Naive thymus-derived CD8-positive, alpha-beta T cell (primary cell): ENCODE results near the gene ZFP36L1. TPM values are rescaled to one million over a fixed set of nuclear protein-coding genes. Genes with fewer than 3 reads are reported as not detected.

ENCODE experiments used
- ATAC-seq, 2 donors: fragments of 150-1000 bp; cut with Tn5 transposase in 1 of 2; sonication (Bioruptor Pico), chemical (Tn5 transposase) in 1 of 2; 1 replicate in 1 of 2; 2 replicates in 1 of 2; pipeline ENCODE4 v1.10.0; 2021; ENCODE audit warnings: mild to moderate bottlenecking in 2 of 2, moderate library complexity in 2 of 2
- POLR2A ChIA-PET: fragments of 350-600 bp; sonication (Branson Sonifier 250); formaldehyde crosslinking; loops from one replicate; lab custom pipeline; 2021; ENCODE audit warnings: antibody characterized with exemption; lab: Charles Lee
- DNase-seq, 10 donors: peaks; one replicate each; pipeline versions ENCODE4 v3.0.0 to v3.0.0-alpha.2; 2020 to 2022
- H3K27ac Mint-ChIP-seq, 10 donors: one replicate each; pipeline ENCODE4 v1.8.0; 2020 to 2022; ENCODE audit warnings: mild to moderate bottlenecking in 10 of 10, mixed read lengths in 10 of 10, moderate library complexity in 4 of 10, inconsistent platforms in 1 of 10
- H3K27me3 Mint-ChIP-seq, 5 donors: one replicate each; pipeline ENCODE4 v1.8.0; 2021 to 2022; ENCODE audit warnings: mixed read lengths in 5 of 5
- H3K36me3 Mint-ChIP-seq, 3 donors: one replicate each; pipeline ENCODE4 v1.8.0; 2020 to 2022; ENCODE audit warnings: mixed read lengths in 3 of 3, mild to moderate bottlenecking in 2 of 3, inconsistent platforms in 1 of 3
- H3K4me1 Mint-ChIP-seq, 4 donors: one replicate each; pipeline ENCODE4 v1.8.0; 2021 to 2022; ENCODE audit warnings: mixed read lengths in 4 of 4
- H3K4me3 Mint-ChIP-seq, 10 donors: one replicate each; pipeline ENCODE4 v1.8.0; 2020 to 2022; ENCODE audit warnings: mild to moderate bottlenecking in 10 of 10, mixed read lengths in 10 of 10, moderate library complexity in 6 of 10, inconsistent platforms in 1 of 10
- H3K9me3 Mint-ChIP-seq, 9 donors: one replicate each; pipeline ENCODE4 v1.8.0; 2020 to 2022; ENCODE audit warnings: mixed read lengths in 9 of 9, mild to moderate bottlenecking in 3 of 9, inconsistent platforms in 1 of 9, moderate library complexity in 1 of 9
- polyA plus RNA-seq, 3 donors: library from polyadenylated mRNA; unstranded; fragments of 300-500 nt; fragmentation: Illumina TruSeq; gene quantifications; one replicate each; pipeline ENCODE4 v1.2.3, GENCODE V29; 2021
- total RNA-seq, 8 experiments: library from RNA in 2 of 8; stranded (reverse) in 2 of 8; gene quantifications; one replicate each; pipeline ENCODE4 v1.2.3 and lab custom pipeline; 2021 to 2026

ZFP36L1 gene
- total and polyA plus RNA-seq, 5 experiments from 2014 or later: 122 to 222 (median 142) TPM

DNA sequence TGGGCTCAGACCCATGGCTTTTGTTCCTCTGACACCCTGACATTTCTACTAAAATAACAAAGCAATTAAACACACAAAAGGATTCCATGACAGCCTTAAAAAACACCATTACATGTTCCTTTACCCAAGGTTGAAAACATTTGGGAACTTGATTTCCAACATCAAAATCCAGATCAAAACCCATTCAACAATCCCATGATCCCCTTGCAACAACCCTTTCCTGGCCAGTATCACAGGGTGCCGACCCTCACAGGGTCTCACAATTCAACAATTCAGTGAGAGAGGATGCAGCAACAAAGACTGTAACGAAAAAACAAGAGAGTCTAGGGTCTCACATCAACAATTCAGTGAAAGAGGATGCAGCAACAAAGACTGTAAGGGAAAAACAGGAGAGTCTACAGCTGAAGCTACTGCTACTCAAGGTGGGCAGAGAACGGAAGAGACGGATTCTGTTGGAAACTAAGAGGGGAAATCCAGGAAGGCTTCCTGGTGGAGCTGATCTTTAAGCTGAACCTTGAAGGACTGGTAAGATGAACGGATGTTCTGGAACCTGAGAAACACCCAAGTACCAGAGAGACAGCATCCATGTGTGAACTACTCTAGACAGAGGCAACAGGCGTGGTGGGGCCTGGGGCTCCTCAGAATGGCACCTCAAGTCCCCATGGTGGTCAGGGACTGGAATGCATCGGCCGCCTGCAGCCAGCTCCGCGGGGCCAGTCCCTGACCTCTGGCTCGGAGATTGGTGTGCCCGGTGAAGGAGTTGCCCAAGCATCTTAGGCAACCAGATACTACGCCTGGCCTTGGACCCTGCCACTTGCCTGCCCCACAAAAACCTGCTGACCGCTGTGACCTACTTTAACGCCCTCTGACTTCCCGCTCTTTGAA is 22.7 kb upstream of the ZFP36L1 start:
- peak in 2 of 10 donors; percentile 43 to 44 for DNase-seq
- no peaks in the 10 kb centered on the region for H3K9me3 Mint-ChIP-seq

DNA sequence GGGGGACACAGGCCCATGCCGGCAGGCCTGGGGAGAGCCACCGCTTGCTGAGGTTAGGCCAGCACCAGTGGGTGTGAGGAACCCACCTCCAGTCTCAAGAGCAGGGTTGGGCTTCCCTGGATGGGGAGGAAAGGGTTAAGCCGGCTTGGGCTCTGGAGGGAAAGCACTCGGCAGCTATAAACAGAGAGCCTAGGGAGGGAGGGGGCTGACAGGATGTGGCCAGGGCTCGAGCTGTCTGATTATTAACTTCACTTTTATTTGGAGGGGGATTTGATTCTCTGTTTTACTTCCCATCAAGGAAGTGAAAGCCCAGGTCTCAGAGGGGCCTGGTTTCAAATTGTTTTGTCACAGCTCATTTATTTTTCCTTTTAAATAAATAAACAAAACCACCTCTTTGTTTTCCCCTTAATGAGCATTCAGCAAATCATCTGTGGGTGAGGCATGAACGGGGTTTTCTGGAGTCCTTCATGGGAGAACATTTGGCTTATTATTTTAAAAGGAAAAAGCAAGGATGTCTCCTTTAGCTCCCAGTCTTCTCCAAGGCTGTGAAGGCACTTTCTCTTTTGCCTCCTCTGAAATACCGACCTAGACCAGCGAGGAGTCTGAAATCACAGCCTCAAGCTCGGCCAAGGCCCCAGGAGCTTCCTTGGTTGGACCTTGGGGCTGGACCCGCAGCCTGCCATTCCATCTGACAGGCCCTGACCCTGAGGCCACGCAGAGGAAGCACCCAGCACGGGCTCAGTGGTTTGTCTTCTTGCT is 21.9 kb upstream of the ZFP36L1 start:
- DNase-seq: peak in 8 of 10 donors; percentile 50 to 79 (median 60)
- POLR2A ChIA-PET: interaction anchor here (0.7 to 26.2 kb wide), 14 partner anchors 10 to 571 kb away, joined by 3 to 1375 read pairs (median 6); partner anchors contain the start of gene ZFP36L1
- no peaks in the 10 kb centered on the region for H3K9me3 Mint-ChIP-seq
- H3K4me1 Mint-ChIP-seq: peaks cover 26 to 84% (median 64%) of the 10 kb centered on the region in 4 donors
- H3K27me3 Mint-ChIP-seq: no peaks in the 10 kb centered on the region
- peak overlapping the region; percentile 77 to 96 (median 87) for H3K4me3 Mint-ChIP-seq
- H3K36me3 Mint-ChIP-seq: no peaks in the 10 kb centered on the region
- H3K27ac Mint-ChIP-seq: peak overlapping the region; percentile 92 to 100 (median 97)
- ATAC-seq: peak; percentile 18 to 49

More for the DNA sequence above, 22.7 kb upstream of the ZFP36L1 start:
- POLR2A ChIA-PET: interaction anchor here (0.7 to 26.2 kb wide), 27 partner anchors 11 to 883 kb away, joined by 3 to 1375 read pairs (median 4); partner anchors contain the start of gene ZFP36L1
- peak; percentile 10 to 15 for ATAC-seq
- peaks cover 32 to 87% (median 70%) of the 10 kb centered on the region in 4 donors for H3K4me1 Mint-ChIP-seq
- H3K36me3 Mint-ChIP-seq: no peaks in the 10 kb centered on the region
- H3K27ac Mint-ChIP-seq: peak overlapping the region; percentile 92 to 100 (median 97)
- H3K4me3 Mint-ChIP-seq: peak overlapping the region; percentile 77 to 96 (median 87)
- no peaks in the 10 kb centered on the region for H3K27me3 Mint-ChIP-seq

DNA sequence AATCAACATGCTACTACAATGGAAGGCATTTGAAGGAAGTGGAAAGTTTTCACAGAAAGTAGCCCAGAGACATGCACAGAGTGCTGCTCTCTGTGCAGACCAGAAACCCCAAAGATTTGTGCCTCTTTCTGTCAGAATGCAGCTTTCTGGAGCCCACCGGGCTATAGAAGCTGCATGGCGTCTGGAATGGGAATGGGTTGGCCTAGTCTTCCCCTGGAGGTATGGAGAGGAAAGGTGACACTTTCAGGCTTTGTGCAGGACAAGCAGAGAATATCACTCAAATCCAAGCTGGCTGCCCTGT is 21.3 kb upstream of the ZFP36L1 start:
- H3K9me3 Mint-ChIP-seq: no peaks in the 10 kb centered on the region
- H3K4me1 Mint-ChIP-seq: peaks cover 27 to 84% (median 60%) of the 10 kb centered on the region in 4 donors
- DNase-seq (no peak), ATAC-seq (no peak)
- H3K4me3 Mint-ChIP-seq: peak overlapping the region; percentile 77 to 96 (median 87)
- no peaks in the 10 kb centered on the region for H3K27me3 Mint-ChIP-seq
- no peaks in the 10 kb centered on the region for H3K36me3 Mint-ChIP-seq
- peak overlapping the region; percentile 92 to 100 (median 97) for H3K27ac Mint-ChIP-seq
- POLR2A ChIA-PET: interaction anchor here (1.3 to 26.2 kb wide), 9 partner anchors 10 to 563 kb away, joined by 3 to 1375 read pairs (median 54); partner anchors contain the start of gene ZFP36L1

DNA sequence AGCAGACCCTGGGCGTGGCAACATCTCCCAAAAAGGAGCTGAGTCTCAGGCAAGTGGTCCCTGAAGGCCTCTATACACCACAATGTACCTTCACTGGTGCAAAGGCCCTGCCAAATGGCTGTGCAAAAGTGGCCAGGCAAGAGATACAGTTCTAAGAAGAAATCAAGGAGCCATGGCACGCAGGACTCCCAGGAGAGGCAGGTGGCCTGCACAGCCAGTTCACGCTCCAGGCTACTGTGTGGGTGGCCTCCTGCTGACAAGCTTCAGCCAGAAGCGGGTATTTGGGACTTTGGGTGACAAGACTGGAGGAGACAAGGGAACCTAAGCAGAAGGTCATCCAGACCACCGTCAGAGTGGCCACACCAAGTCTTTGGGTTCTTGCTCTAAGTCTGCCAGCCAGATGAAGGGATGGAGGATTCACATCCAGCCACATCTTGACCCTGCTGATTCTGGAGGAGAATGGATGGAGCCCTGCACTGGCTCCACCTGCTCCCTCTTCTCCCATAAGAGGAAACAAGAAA is 20.5 kb upstream of the ZFP36L1 start:
- Mint-ChIP-seq H3K4me3 (peak overlapping the region; percentile 52 to 96 (median 86)), H3K9me3 (no peaks in the 10 kb centered on the region), H3K27ac (peak overlapping the region; percentile 92 to 100 (median 97)), H3K4me1 (peaks cover 27 to 82% (median 57%) of the 10 kb centered on the region in 4 donors), H3K27me3 (no peaks in the 10 kb centered on the region), H3K36me3 (no peaks in the 10 kb centered on the region)
- no peak for ATAC-seq
- POLR2A ChIA-PET: interaction anchor here (0.6 to 26.2 kb wide), 7 partner anchors 9 to 562 kb away, joined by 3 to 1375 read pairs (median 85); partner anchors contain the start of gene ZFP36L1
- no peak for DNase-seq

DNA sequence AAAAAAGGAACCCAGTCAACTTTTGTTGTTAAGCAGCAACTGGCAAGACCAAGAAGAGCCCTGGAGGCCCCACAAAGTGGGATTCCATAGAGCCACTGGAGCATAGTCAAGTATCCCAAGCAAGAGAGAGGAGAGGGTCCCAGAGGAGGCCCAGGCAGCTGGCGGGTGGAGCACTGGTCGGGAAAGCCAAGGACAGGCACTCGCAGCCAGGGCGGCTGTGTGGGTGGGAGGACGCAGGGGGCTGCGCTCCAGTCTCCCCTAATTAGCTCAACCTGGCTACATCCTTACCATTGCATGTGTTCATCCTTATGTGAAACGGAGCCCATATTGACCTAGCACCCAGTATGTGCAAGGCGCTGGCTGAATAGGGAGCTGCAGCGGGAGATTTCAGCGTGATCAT is 18.3 kb upstream of the ZFP36L1 start:
- Mint-ChIP-seq H3K27me3 (no peaks in the 10 kb centered on the region), H3K4me3 (peak overlapping the region in 2 of 10 donors; percentile 23 to 34), H3K27ac (peak overlapping the region in 4 of 10 donors; percentile 7 to 98 (median 86))

DNA sequence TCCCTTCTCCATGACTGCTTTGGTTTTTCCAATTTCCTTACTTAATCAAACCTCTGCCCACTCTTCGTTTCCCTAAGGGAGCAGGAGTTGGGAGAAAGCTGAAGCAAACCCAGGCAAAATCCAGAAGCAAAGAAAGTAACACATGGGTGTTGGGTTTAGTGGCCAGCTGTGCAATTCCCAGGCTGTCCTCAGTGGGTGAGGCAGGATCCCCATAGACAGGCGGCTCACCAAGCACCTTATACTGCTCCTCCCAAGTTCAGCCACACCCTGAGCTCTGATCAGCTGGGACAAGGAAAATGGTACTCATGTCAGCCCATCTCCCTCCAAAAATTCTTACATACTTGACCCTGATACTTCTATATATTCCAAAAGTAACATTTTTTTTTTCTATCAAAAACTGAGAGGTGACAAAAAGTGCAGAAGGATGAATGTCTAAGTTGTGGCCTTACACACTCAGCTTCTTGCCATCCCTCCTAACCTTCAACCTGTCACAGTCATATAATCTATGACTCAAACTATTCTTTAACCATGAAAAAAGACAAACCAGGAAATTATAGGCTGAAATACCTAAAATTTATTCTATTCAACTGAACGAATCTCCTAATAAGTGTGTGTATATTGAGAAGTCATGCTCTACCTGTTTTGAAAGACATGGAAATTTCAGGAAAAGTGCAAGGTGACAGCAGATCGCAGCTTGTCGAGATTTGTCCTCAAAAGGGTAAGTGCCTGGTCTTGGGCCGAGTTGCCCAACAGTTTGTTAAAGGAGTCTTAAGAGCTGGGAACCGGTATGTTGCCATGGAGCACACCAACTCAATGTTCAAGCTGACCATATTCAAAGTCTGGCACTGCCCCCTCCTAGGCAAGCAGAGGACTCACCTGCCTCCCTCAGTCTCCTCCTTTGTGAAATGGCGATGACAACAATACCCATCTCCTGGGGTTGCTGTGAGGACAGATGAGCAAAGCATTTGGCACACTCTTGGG is 17.6 kb upstream of the ZFP36L1 start:
- peak overlapping the region in 1 of 10 donors; percentile 4 for H3K4me3 Mint-ChIP-seq
- H3K27me3 Mint-ChIP-seq: no peaks in the 10 kb centered on the region
- ATAC-seq: no peak
- H3K4me1 Mint-ChIP-seq: peaks cover 36 to 83% (median 64%) of the 10 kb centered on the region in 4 donors
- POLR2A ChIA-PET: interaction anchor here (0.6 to 26.2 kb wide), 4 partner anchors 18 to 559 kb away, joined by 3 to 1375 read pairs (median 60); partner anchors contain the start of gene ZFP36L1
- no peaks in the 10 kb centered on the region for H3K36me3 Mint-ChIP-seq
- no peak for DNase-seq
- peak overlapping the region in 8 of 10 donors; percentile 7 to 98 (median 61) for H3K27ac Mint-ChIP-seq
- H3K9me3 Mint-ChIP-seq: no peaks in the 10 kb centered on the region

More for the DNA sequence above, 18.3 kb upstream of the ZFP36L1 start:
- POLR2A ChIA-PET: interaction anchor here (0.6 to 26.2 kb wide), 5 partner anchors 19 to 560 kb away, joined by 3 to 1375 read pairs (median 3); partner anchors contain the start of gene ZFP36L1
- Mint-ChIP-seq H3K36me3 (no peaks in the 10 kb centered on the region), H3K4me1 (peaks cover 39 to 84% (median 65%) of the 10 kb centered on the region in 4 donors), H3K9me3 (no peaks in the 10 kb centered on the region)
- DNase-seq (no peak), ATAC-seq (no peak)

DNA sequence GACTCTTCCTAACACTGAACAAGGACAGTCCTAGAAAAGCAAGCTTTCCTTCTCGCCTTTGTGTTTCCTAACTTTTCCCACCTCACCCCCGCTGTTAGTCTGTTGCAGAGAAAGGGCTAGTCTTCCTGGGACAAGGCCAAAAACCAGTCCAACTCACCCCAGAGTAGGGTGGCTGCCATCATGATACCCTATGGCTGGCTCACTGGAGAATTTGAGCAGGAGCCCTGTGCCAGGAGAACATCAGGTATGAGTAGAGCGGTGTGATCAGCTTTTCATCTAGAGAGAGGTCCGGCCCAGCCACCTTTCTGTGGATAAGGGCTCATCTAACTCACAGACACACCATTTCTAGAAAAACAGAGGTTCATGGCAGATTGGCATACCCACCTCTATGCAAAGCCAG is 16.7 kb upstream of the ZFP36L1 start:
- H3K27ac Mint-ChIP-seq: peak overlapping the region in 6 of 10 donors; percentile 20 to 98 (median 74)
- peaks cover 31 to 81% (median 59%) of the 10 kb centered on the region in 4 donors for H3K4me1 Mint-ChIP-seq
- ATAC-seq: no peak

DNA sequence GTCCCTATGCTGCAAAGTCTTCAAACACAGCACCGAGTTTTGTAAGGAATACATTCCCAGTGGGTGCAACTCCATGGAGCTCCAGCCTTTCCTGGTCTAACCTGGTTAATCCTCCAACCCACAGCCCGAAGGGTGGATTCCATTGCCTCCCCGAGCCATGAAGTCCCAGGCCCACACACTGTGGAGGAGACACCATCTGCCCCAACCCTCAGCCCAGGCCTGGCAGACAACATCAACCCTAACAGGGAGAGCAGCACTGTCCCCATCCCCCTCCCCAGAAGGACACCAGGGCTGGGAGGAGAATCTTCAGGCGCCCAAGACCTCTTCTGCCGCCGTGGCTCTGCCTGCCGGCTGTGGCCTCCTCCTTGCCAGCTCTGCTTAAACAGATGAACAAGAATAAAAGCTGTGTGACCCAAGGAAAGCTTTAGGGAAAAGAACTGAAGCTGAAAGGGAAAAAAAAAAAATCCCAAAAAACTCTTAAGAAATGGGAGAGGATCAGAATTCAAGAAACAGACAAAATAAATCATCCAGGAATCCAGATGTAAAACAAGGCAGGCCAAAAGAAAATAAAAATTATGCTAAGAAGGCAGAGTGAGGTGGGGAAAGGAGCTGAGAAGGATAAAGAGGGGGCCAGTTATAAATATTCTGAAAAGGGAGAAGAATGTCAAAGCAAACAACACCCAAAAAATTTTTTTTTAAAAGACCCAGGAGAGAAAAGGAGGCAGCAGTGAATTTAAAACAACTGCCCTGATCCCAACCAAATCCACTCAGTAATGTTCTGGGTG is 16.0 kb upstream of the ZFP36L1 start:
- no peaks in the 10 kb centered on the region for H3K9me3 Mint-ChIP-seq
- no peaks in the 10 kb centered on the region for H3K27me3 Mint-ChIP-seq
- peak overlapping the region in 8 of 10 donors; percentile 15 to 98 (median 71) for H3K27ac Mint-ChIP-seq
- H3K4me3 Mint-ChIP-seq: no peak overlapping the region
- DNase-seq (no peak), ATAC-seq (no peak)
- H3K4me1 Mint-ChIP-seq: peaks cover 27 to 75% (median 52%) of the 10 kb centered on the region in 4 donors
- POLR2A ChIA-PET: interaction anchor here (8.5 to 26.2 kb wide), 2 partner anchors 6 to 17 kb away, joined by 89 to 1375 read pairs; partner anchors contain the start of gene ZFP36L1
- peaks cover 0 to 3% (median 0%) of the 10 kb centered on the region in 3 donors for H3K36me3 Mint-ChIP-seq

More for the DNA sequence above, 16.7 kb upstream of the ZFP36L1 start:
- Mint-ChIP-seq H3K36me3 (peaks cover 0 to 3% (median 0%) of the 10 kb centered on the region in 3 donors), H3K4me3 (no peak overlapping the region), H3K27me3 (no peaks in the 10 kb centered on the region), H3K9me3 (no peaks in the 10 kb centered on the region)
- DNase-seq: no peak
- POLR2A ChIA-PET: interaction anchor here (0.6 to 26.2 kb wide), 3 partner anchors 9 to 558 kb away, joined by 3 to 1375 read pairs (median 118); partner anchors contain the start of gene ZFP36L1

DNA sequence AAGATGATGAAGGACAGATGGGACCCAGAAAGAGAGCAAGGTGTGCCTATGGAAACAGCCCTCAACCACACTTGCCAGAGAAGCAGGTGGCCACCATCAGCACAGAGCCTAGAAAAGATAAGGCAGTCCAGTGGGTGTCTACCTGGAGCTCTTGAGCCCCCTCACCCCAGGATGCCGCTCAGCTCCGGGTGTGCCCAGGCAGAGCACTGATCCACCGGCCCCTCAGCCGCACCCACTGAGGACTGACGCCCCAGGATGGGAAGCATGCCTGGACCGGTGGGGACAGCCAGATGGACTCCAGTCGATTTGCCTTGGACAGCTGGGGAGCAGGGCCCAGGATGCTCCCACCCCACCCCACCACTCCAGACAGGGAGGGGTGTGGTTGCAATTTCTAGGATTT is 15.1 kb upstream of the ZFP36L1 start:
- Mint-ChIP-seq H3K36me3 (peaks cover 0 to 3% (median 0%) of the 10 kb centered on the region in 3 donors), H3K27ac (peak overlapping the region in 5 of 10 donors; percentile 75 to 86 (median 83)), H3K4me3 (no peak overlapping the region), H3K9me3 (no peaks in the 10 kb centered on the region), H3K27me3 (no peaks in the 10 kb centered on the region), H3K4me1 (peaks cover 21 to 70% (median 43%) of the 10 kb centered on the region in 4 donors)
- POLR2A ChIA-PET: interaction anchor here (1.5 to 26.2 kb wide), 3 partner anchors 7 to 525 kb away, joined by 3 to 1375 read pairs (median 89); partner anchors contain the start of gene ZFP36L1
- DNase-seq (no peak), ATAC-seq (no peak)

DNA sequence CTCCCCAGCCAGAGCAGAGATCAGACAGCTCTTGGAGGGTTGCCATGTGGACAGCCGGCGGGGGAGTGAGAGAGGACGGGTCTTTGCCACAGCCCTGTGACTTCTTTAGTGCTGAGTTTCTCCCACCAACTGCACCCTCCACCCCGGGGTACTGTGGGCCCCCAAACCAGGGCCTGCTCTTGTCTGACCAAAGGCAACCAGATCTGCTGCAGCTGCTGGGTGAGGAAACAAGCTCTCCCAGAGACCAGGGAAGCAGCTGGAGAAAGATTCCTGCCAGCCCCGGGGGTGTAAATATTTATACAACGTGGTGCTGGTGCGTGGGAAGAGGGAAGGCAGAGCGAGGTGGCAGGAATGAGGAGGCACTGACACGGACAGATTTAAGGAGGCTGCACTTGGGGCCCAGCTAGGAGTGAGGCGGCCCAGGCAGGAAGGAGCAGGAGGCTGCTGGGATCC is 14.3 kb upstream of the ZFP36L1 start:
- peak; percentile 80 to 88 for ATAC-seq
- Mint-ChIP-seq H3K27ac (peak overlapping the region in 8 of 10 donors; percentile 25 to 91 (median 82)), H3K4me1 (peaks cover 19 to 62% (median 38%) of the 10 kb centered on the region in 4 donors), H3K4me3 (peak overlapping the region in 6 of 10 donors; percentile 38 to 60 (median 45)), H3K36me3 (peaks cover 0 to 4% (median 0%) of the 10 kb centered on the region in 3 donors), H3K9me3 (peaks cover 0 to 2% (median 0%) of the 10 kb centered on the region in 9 donors), H3K27me3 (no peaks in the 10 kb centered on the region)
- POLR2A ChIA-PET: interaction anchor here (0.6 to 26.2 kb wide), 8 partner anchors 7 to 524 kb away, joined by 3 to 1375 read pairs (median 3); partner anchors contain the start of gene ZFP36L1
- DNase-seq: peak in 1 of 10 donors; percentile 21
